Right lobe of liver (tissue), 6 donors: Measurements from ENCODE around the gene LRP1. TPM values are rescaled to one million over a fixed set of nuclear protein-coding genes. Genes with fewer than 3 reads are reported as not detected.

Experiments
- ATAC-seq, 4 donors: fragments of 200-7000 bp; cut with Tn5 transposase; one replicate each; pipeline ENCODE4 v1.9.1; 2020; ENCODE audit warnings: mild to moderate bottlenecking in 4 of 4, moderate library complexity in 4 of 4
- DNase-seq, 3 donors: peaks; one replicate each; pipeline ENCODE4 v3.0.0-alpha.2; 2020
- H3K27ac ChIP-seq, 3 donors: fragments of 200-600 bp; one replicate each; pipeline ENCODE4 v1.8.0; 2022
- H3K27me3 ChIP-seq, 2 donors: fragments of 200-600 bp; one replicate each; pipeline ENCODE4 v1.8.0; 2022
- H3K36me3 ChIP-seq, 4 donors: fragments of 200-600 bp; sonication (generic) in 1 of 4; one replicate each; pipeline versions ENCODE4 v1.5.1 to v1.8.0; 2017 to 2022; ENCODE audit warnings: control low read depth in 1 of 4
- H3K4me1 ChIP-seq, 4 donors: fragments of 200-600 bp; sonication (generic) in 1 of 4; one replicate each; pipeline versions ENCODE4 v1.5.1 to v1.8.0; 2017 to 2022; ENCODE audit warnings: control low read depth in 1 of 4
- H3K4me3 ChIP-seq, 3 donors: fragments of 200-600 bp; one replicate each; pipeline ENCODE4 v1.8.0; 2022
- H3K9me3 ChIP-seq, 4 donors: fragments of 200-600 bp; sonication (generic) in 1 of 4; one replicate each; pipeline versions ENCODE4 v1.5.1 to v1.8.0; 2017 to 2022; ENCODE audit warnings: control low read depth in 1 of 4
- CTCF ChIP-seq, 4 donors: fragments of 200-600 bp in 3 of 4; fragments of 450-650 bp in 1 of 4; IDR thresholded peaks; one replicate each; pipeline versions ENCODE4 v1.5.1 to v1.8.0; 2016 to 2022; ENCODE audit warnings: antibody characterized with exemption in 4 of 4, mild to moderate bottlenecking in 2 of 4
- POLR2A ChIP-seq: fragments of 450-650 bp; IDR thresholded peaks from one replicate; pipeline ENCODE4 v1.6.1; 2017; ENCODE audit warnings: antibody characterized with exemption, mild to moderate bottlenecking
- WGBS: methylation state at CpG from one replicate; pipeline ENCODE4 v1.1.6; 2018; ENCODE audit warnings: low coverage, low lambda C conversion rate; ENCODE audit not compliant: insufficient coverage; ENCODE audit errors: missing lambda C conversion rate; 5-methylcytosine and 5-hydroxymethylcytosine counted together
- intact Hi-C, 2 donors: fragments of 100-400 bp; cut with DNase I; formaldehyde crosslinking; loops; one replicate each; pipeline versions ENCODE4 v1.11.2 to v1.14.1; 2022
- total RNA-seq, 6 experiments: library from RNA; depleted of rRNA in 2 of 6; stranded (reverse); fragments of >200 nt in 2 of 6; fragmentation: NEBNext Ultra II Directional in 3 of 6; extraction: Animal tissue kit (Norgen Biotek cat#: 25700) in 3 of 6; gene quantifications; one replicate each; pipeline versions ENCODE4 v1.1.0 to v1.2.4, GENCODE V29; 2016 to 2023
- donor health status: DM: no; HTN: yes; CAD: no.
- donor health status: DM: no; HTN: no; CAD: no.
- donor health status: DM: no; HTN: no; CAD: no.
- donor health status: DM: no; HTN: yes; CAD: no.
- donor health status: DM: no; HTN: yes; CAD: no.

The LRP1 gene
- total RNA-seq, 6 experiments from 2014 or later: 268 to 387 (median 301) TPM

- WGBS: 5% methylated on average over 14 of the region's 28 CpGs
- peak; percentile 44 to 56 (median 48) for ATAC-seq
- peak; percentile 79 to 86 (median 83) for DNase-seq
- Histone ChIP-seq H3K36me3 (peaks cover 0 to 20% (median 9%) of the 10 kb centered on the region in 4 donors), H3K9me3 (no peaks in the 10 kb centered on the region), H3K27me3 (no peaks in the 10 kb centered on the region), H3K4me3 (peak overlapping the region; percentile 63 to 66 (median 66)), H3K4me1 (peaks cover 0 to 24% (median 3%) of the 10 kb centered on the region in 4 donors), H3K27ac (peak overlapping the region; percentile 93 to 100 (median 100))
- TF ChIP-seq POLR2A: no peak
- TF ChIP-seq CTCF (IDR thresholded peaks at IDR 0.05): no peak
- intact Hi-C loops: loop anchor here in 1 of 2 donors (5.0 kb wide), 1 partner anchor 43 kb away; no protein-coding TSS in a partner anchor
Measured at GRCh38 chr12:57110104-57111030, 17.9 kb upstream of the LRP1 start.

DNA sequence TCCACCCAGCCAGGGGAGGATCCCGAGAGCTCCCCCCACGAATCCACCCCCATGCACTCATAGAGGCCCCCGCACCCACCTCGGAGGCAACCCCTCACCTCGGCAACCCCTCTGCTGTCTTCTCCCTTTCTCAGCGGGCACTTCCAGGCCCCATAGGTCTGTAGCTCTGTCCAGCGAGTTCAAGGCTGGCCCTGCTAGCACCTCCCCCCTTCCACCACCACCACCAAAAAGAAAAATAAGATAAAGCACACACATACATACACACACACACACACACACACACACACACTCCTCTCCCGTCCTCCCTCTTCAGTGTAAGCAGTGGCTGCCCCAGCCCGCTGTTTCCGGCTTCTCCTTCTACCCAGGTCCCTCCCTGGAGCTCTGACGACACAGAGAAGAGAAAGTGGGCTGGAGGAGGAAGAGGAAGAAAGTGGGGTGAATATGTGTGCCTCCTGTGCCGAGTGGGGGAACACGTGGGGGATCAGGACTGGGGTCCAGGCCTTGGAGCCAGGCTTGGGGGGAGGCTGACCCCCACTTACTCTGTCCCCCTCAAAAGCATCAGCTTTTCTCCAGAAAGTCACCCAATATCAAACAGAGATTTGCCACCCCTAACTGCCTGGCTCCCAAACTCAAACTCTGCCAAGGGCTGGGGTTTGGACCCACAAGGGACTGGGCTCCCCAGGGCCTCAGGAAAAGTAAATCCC lies 17.1 kb upstream of the LRP1 start, which contains the start of gene STAT6:
TSS of gene STAT6 (minus strand) at position 332 of the 704 bp plus-strand sequence. CDS start 3,084 bp downstream, outside the sequence.
- peak; percentile 83 to 87 (median 86) for DNase-seq
- Histone ChIP-seq H3K27me3 (no peaks in the 10 kb centered on the region), H3K27ac (peak within 1 kb of the TSS; percentile 93 to 100 (median 100)), H3K36me3 (peaks cover 0 to 12% (median 6%) of the 10 kb centered on the region in 4 donors), H3K4me1 (peaks cover 0 to 24% (median 3%) of the 10 kb centered on the region in 4 donors), H3K9me3 (no peaks in the 10 kb centered on the region), H3K4me3 (peak within 1 kb of the TSS; percentile 63 to 66 (median 66))
- peak; percentile 62 to 70 (median 67) for ATAC-seq
- intact Hi-C loops: loop anchor here in 1 of 2 donors (5.0 kb wide), 1 partner anchor 44 kb away; no protein-coding TSS in a partner anchor
- TF ChIP-seq POLR2A (peak; percentile 68), CTCF (IDR thresholded peaks at IDR 0.05) (no peak)
- WGBS: 2% methylated on average over 8 of the region's 13 CpGs

- Histone ChIP-seq H3K4me3 (no peak overlapping the region), H3K4me1 (peaks cover 0 to 24% (median 3%) of the 10 kb centered on the region in 4 donors), H3K27me3 (no peaks in the 10 kb centered on the region), H3K27ac (peak overlapping the region; percentile 73 to 100 (median 100)), H3K9me3 (no peaks in the 10 kb centered on the region), H3K36me3 (peaks cover 0 to 4% (median 0%) of the 10 kb centered on the region in 4 donors)
- intact Hi-C loops: loop anchor here in 1 of 2 donors (5.0 kb wide), 1 partner anchor 45 kb away; no protein-coding TSS in a partner anchor
- DNase-seq (no peak), ATAC-seq (no peak)
- WGBS: 39% methylated on average over 5 of the region's 9 CpGs
- TF ChIP-seq POLR2A (no peak), CTCF (IDR thresholded peaks at IDR 0.05) (peak in 3 of 4 donors; percentile 81 to 90 (median 85))
Measured at GRCh38 chr12:57112492-57113294, 15.6 kb upstream of the LRP1 start.
